Skeletal muscle tissue (tissue), 4 donors: ENCODE data around the gene CUTA. TPM values are rescaled to one million over a fixed set of nuclear protein-coding genes. Genes with fewer than 3 reads are reported as not detected.

Experiments
- H3K27ac ChIP-seq: one replicate; pipeline ENCODE4 v1.7.0; 2013; ENCODE audit warnings: mild to moderate bottlenecking, low read depth, low read length, inconsistent platforms
- H3K27me3 ChIP-seq, 3 donors: one replicate each; pipeline ENCODE4 v1.7.0; 2013; ENCODE audit warnings: low read length in 3 of 3; ENCODE audit not compliant: control insufficient read depth in 3 of 3, insufficient read depth in 3 of 3
- H3K36me3 ChIP-seq, 3 donors: one replicate each; pipeline ENCODE4 v1.7.0; 2013; ENCODE audit warnings: low read length in 3 of 3; ENCODE audit not compliant: control insufficient read depth in 3 of 3, insufficient read depth in 3 of 3
- H3K4me1 ChIP-seq, 3 donors: one replicate each; pipeline ENCODE4 v1.7.0; 2013; ENCODE audit warnings: low read length in 3 of 3, mild to moderate bottlenecking in 3 of 3; ENCODE audit not compliant: control insufficient read depth in 3 of 3, insufficient read depth in 3 of 3
- H3K4me3 ChIP-seq, 3 donors: one replicate each; pipeline ENCODE4 v1.7.0; 2013; ENCODE audit warnings: low read length in 3 of 3
- H3K9ac ChIP-seq, 3 donors: one replicate each; pipeline ENCODE4 v1.7.0; 2013; ENCODE audit warnings: low read length in 3 of 3, mild to moderate bottlenecking in 3 of 3, moderate library complexity in 2 of 3, low read depth in 1 of 3
- H3K9me3 ChIP-seq, 3 donors: one replicate each; pipeline ENCODE4 v1.7.0; 2013; ENCODE audit warnings: low read length in 3 of 3; ENCODE audit not compliant: control insufficient read depth in 3 of 3
- total RNA-seq: library from RNA; depleted of rRNA; stranded (reverse); fragments of >200 nt; gene quantifications from one replicate; pipeline ENCODE4 v1.2.3, GENCODE V29; 2014
- donor health status: Osteomylitis.

CUTA gene
- total RNA-seq, 1 donor from 2014 or later: 73.1 TPM

DNA sequence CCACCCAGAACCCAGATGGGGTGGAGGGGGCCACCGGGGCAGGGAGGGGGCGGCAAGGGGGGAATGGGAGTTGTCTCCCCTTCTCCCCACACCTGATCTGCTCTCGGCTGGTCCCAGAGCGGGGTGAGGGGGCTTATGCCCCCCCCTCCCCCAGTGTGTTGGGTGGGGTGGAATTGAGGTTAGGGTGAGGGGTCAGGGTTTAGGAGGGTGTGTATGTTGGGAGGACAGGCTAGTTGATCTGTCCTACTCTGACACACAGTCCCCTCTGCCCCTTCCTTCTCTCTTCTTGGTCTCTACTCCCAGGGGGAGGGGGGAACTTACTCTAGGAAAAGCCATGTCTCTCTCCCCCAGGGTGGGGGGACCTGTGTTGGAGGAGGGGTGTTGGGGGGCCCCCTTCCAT is 34.6 kb upstream of the CUTA start:
- no peak overlapping the region for H3K4me3 ChIP-seq
- peaks cover 11 to 19% (median 12%) of the 10 kb centered on the region in 3 donors for H3K4me1 ChIP-seq
- no peak overlapping the region for H3K27ac ChIP-seq
- no peak overlapping the region for H3K9ac ChIP-seq
- H3K36me3 ChIP-seq: peaks cover 10 to 20% (median 15%) of the 10 kb centered on the region in 3 donors
- H3K9me3 ChIP-seq: no peaks in the 10 kb centered on the region
- H3K27me3 ChIP-seq: no peaks in the 10 kb centered on the region

- no peak overlapping the region for H3K9ac ChIP-seq
- no peak overlapping the region for H3K27ac ChIP-seq
- peaks cover 10 to 17% (median 13%) of the 10 kb centered on the region in 3 donors for H3K36me3 ChIP-seq
- H3K4me3 ChIP-seq: no peak overlapping the region
- no peaks in the 10 kb centered on the region for H3K27me3 ChIP-seq
- peaks cover 11 to 19% (median 12%) of the 10 kb centered on the region in 3 donors for H3K4me1 ChIP-seq
- H3K9me3 ChIP-seq: no peaks in the 10 kb centered on the region
Measured at GRCh38 chr6:33451606-33452005, 33.7 kb upstream of the CUTA start.

DNA sequence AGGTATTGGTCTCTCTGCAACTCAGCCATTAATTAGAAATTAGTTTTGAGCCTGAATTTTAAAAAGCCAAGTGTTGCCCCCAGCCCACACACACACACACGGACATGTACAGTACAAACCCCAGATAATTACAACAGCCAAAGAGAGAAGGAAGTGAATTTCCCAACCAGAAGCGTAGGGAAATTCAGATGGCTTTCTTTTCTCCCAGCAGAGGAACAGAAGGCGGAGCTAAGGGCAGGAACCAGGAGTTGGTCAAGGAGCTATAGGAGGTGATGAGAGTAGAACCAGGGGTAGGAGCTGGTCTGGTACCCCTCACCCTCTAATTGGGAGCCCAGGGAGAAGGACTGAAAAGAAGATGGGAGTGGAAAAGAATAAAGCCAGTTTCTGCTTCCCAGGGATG is 32.5 kb upstream of the CUTA start:
- no peak overlapping the region for H3K27ac ChIP-seq
- H3K4me1 ChIP-seq: peaks cover 11 to 13% (median 12%) of the 10 kb centered on the region in 3 donors

GRCh38 chr6:33446356-33446755 is 28.4 kb upstream of the CUTA start:
- H3K9ac ChIP-seq: no peak overlapping the region
- H3K9me3 ChIP-seq: no peaks in the 10 kb centered on the region
- H3K27ac ChIP-seq: no peak overlapping the region
- H3K4me1 ChIP-seq: no peaks in the 10 kb centered on the region
- H3K4me3 ChIP-seq: no peak overlapping the region
- no peaks in the 10 kb centered on the region for H3K27me3 ChIP-seq
- peaks cover 2 to 12% (median 3%) of the 10 kb centered on the region in 3 donors for H3K36me3 ChIP-seq

More for the DNA sequence above, 32.5 kb upstream of the CUTA start:
- no peak overlapping the region for H3K4me3 ChIP-seq
- no peaks in the 10 kb centered on the region for H3K27me3 ChIP-seq
- H3K9me3 ChIP-seq: no peaks in the 10 kb centered on the region
- no peak overlapping the region for H3K9ac ChIP-seq
- H3K36me3 ChIP-seq: peaks cover under 1 to 11% (median 2%) of the 10 kb centered on the region in 3 donors

- Histone ChIP-seq H3K9ac (no peak overlapping the region), H3K4me3 (no peak overlapping the region), H3K27me3 (no peaks in the 10 kb centered on the region), H3K9me3 (no peaks in the 10 kb centered on the region), H3K36me3 (peaks cover 3 to 12% (median 7%) of the 10 kb centered on the region in 3 donors), H3K27ac (no peak overlapping the region), H3K4me1 (no peaks in the 10 kb centered on the region)
Measured at GRCh38 chr6:33445119-33445603, 27.3 kb upstream of the CUTA start.

- Histone ChIP-seq H3K9ac (no peak overlapping the region), H3K9me3 (no peaks in the 10 kb centered on the region), H3K4me1 (no peaks in the 10 kb centered on the region), H3K36me3 (peaks cover 3 to 12% (median 7%) of the 10 kb centered on the region in 3 donors), H3K4me3 (no peak overlapping the region), H3K27ac (no peak overlapping the region), H3K27me3 (no peaks in the 10 kb centered on the region)
Measured at GRCh38 chr6:33443619-33444504, 26.0 kb upstream of the CUTA start.

DNA sequence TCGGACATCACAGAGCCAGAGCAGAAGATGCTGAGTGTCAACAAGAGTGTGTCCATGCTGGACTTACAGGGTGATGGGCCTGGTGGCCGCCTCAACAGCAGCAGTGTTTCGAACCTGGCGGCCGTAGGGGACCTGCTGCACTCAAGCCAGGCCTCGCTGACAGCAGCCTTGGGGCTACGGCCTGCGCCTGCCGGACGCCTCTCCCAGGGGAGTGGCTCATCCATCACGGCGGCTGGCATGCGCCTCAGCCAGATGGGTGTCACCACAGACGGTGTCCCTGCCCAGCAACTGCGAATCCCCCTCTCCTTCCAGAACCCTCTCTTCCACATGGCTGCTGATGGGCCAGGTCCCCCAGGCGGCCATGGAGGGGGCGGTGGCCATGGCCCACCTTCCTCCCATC is 25.1 kb upstream of the CUTA start:
- Histone ChIP-seq H3K9me3 (no peaks in the 10 kb centered on the region), H3K36me3 (peaks cover 3 to 15% (median 14%) of the 10 kb centered on the region in 3 donors), H3K4me3 (no peak overlapping the region), H3K4me1 (no peaks in the 10 kb centered on the region), H3K9ac (no peak overlapping the region), H3K27me3 (no peaks in the 10 kb centered on the region), H3K27ac (no peak overlapping the region)

GRCh38 chr6:33442283-33442682 is 24.4 kb upstream of the CUTA start:
- H3K27ac ChIP-seq: no peak overlapping the region
- H3K36me3 ChIP-seq: peaks cover 3 to 20% (median 8%) of the 10 kb centered on the region in 3 donors
- no peak overlapping the region for H3K4me3 ChIP-seq
- H3K27me3 ChIP-seq: no peaks in the 10 kb centered on the region
- H3K9ac ChIP-seq: no peak overlapping the region
- no peaks in the 10 kb centered on the region for H3K4me1 ChIP-seq
- H3K9me3 ChIP-seq: no peaks in the 10 kb centered on the region

- H3K9me3 ChIP-seq: no peaks in the 10 kb centered on the region
- H3K36me3 ChIP-seq: peaks cover 7 to 24% (median 8%) of the 10 kb centered on the region in 3 donors
- no peak overlapping the region for H3K4me3 ChIP-seq
- H3K9ac ChIP-seq: no peak overlapping the region
- no peaks in the 10 kb centered on the region for H3K27me3 ChIP-seq
- no peaks in the 10 kb centered on the region for H3K4me1 ChIP-seq
- H3K27ac ChIP-seq: no peak overlapping the region
Measured at GRCh38 chr6:33441457-33441856, 23.6 kb upstream of the CUTA start.

DNA sequence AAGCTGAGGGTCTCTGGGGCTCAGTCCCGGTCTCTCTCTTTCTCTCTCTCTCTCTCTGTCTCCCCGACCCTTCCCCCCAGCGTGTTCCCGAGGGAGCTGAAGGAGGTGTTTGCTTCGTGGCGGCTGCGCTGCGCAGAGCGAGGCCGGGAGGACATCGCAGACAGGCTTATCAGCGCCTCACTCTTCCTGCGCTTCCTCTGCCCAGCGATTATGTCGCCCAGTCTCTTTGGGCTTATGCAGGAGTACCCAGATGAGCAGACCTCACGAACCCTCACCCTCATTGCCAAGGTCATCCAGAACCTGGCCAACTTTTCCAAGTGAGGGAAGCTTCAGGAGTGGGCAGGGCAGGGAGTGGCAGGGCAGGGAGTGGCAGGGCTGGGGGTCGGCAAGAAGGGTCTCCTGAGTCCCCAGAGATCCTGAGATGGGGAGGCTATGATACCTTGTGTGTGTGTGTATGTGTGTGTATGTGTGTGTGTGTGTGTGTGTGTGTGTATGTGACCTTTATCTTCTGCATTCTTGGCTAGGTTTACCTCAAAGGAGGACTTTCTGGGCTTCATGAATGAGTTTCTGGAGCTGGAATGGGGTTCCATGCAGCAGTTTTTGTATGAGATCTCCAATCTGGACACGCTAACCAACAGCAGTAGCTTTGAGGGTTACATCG is 22.9 kb upstream of the CUTA start:
- Histone ChIP-seq H3K36me3 (peaks cover 6 to 25% (median 7%) of the 10 kb centered on the region in 3 donors), H3K4me3 (no peak overlapping the region), H3K9me3 (no peaks in the 10 kb centered on the region), H3K4me1 (no peaks in the 10 kb centered on the region), H3K9ac (no peak overlapping the region), H3K27ac (no peak overlapping the region), H3K27me3 (no peaks in the 10 kb centered on the region)
